GM06990 (cell line): ENCODE results near the gene MRPL4.
A peak's percentile ranks its signal among the peaks of the same experiment; 100 is the strongest.

ENCODE experiments used
- DNase-seq: peaks from one replicate; pipeline ENCODE4 v3.0.0-alpha.2; 2011; ENCODE audit not compliant: insufficient read length; ENCODE audit errors: extremely low read depth
- H3K27me3 ChIP-seq: replicated peaks from 2 replicates; pipeline ENCODE4 v1.6.0; 2011; ENCODE audit warnings: low read length; ENCODE audit not compliant: control insufficient read depth, insufficient read depth
- H3K36me3 ChIP-seq: 2 replicates; pipeline ENCODE4 v1.5.1; 2011; ENCODE audit warnings: low read length; ENCODE audit not compliant: control insufficient read depth, insufficient read depth
- H3K4me3 ChIP-seq: replicated peaks from 2 replicates; pipeline ENCODE4 v1.5.1; 2011; ENCODE audit warnings: low read depth, mild to moderate bottlenecking, control low read depth, low read length
- TF ChIP-seq, protein P1 (sequence below): IDR thresholded peaks from 2 replicates; pipeline ENCODE4 v1.5.1; 2011; ENCODE audit warnings: low read length, control low read depth, mild to moderate bottlenecking, inconsistent platforms; ENCODE audit not compliant: insufficient read depth, poor library complexity, severe bottlenecking

The MRPL4 gene

DNA sequence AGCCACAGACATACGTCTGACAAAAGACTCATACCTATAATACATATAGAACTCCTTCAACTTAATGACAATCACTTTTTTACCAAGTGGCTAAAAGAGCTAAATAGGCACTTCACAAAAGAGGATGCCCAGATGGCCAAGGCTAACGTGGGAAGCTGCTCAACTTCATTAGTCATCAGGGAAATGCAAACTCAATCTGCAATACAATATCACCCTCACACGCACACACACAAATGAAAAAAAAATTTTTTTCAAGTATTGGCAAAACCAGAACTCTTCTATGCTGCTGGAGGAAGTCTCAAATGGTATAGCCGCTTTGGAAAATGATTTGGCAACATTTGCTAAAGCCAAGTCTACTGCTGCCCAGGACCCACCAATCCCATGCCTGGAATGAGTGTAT is 42.7 kb upstream of the MRPL4 start:
- H3K4me3 ChIP-seq = no peak overlapping the region
- H3K36me3 ChIP-seq = no peaks in the 10 kb centered on the region
- H3K27me3 ChIP-seq = no peaks in the 10 kb centered on the region
- DNase-seq = no peak
- TF ChIP-seq, protein P1, sequence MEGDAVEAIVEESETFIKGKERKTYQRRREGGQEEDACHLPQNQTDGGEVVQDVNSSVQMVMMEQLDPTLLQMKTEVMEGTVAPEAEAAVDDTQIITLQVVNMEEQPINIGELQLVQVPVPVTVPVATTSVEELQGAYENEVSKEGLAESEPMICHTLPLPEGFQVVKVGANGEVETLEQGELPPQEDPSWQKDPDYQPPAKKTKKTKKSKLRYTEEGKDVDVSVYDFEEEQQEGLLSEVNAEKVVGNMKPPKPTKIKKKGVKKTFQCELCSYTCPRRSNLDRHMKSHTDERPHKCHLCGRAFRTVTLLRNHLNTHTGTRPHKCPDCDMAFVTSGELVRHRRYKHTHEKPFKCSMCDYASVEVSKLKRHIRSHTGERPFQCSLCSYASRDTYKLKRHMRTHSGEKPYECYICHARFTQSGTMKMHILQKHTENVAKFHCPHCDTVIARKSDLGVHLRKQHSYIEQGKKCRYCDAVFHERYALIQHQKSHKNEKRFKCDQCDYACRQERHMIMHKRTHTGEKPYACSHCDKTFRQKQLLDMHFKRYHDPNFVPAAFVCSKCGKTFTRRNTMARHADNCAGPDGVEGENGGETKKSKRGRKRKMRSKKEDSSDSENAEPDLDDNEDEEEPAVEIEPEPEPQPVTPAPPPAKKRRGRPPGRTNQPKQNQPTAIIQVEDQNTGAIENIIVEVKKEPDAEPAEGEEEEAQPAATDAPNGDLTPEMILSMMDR = no peak

DNA sequence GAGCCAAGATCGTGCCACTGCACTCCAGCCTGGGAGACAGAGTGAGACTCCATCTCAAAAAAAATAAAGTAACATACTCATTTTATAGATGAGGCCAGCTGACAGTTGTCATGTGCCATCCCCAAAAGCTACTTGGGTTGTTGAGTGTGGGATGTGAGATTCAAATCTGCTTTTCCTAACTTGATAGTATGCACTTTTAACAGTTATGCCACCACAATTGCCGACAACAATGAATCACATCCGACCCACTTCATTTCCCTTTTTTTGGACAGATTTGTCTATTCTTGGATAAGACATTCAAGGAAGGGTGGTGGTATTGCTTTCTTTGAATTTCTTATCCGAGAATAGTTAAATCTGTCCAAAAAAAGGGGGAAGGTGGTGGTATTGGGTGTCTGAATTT is 41.0 kb upstream of the MRPL4 start:
- TF ChIP-seq, protein P1 = no peak
- no peak for DNase-seq
- H3K4me3 ChIP-seq = no peak overlapping the region
- H3K27me3 ChIP-seq = no peaks in the 10 kb centered on the region
- no peaks in the 10 kb centered on the region for H3K36me3 ChIP-seq

DNA sequence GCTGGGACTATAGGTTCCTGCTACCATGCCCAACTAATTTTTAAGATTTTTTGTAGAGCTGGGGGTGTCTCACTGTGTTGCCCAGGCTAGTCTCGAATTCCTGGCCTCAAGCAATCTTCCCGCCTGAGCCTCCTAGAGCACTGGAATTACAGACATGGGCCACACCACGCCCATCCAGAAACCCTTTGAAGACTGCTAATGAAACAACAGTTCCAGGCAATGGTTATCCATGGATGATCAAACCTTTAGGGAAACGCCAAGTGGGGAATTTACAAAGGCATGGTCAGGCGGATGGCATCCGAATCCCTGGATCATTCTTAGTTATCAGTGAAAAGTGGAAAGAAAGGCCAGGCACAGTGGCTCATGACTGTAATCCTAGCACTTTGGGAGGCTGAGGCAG is 40.3 kb upstream of the MRPL4 start:
- H3K27me3 ChIP-seq = no peaks in the 10 kb centered on the region
- TF ChIP-seq, protein P1 = no peak

DNA sequence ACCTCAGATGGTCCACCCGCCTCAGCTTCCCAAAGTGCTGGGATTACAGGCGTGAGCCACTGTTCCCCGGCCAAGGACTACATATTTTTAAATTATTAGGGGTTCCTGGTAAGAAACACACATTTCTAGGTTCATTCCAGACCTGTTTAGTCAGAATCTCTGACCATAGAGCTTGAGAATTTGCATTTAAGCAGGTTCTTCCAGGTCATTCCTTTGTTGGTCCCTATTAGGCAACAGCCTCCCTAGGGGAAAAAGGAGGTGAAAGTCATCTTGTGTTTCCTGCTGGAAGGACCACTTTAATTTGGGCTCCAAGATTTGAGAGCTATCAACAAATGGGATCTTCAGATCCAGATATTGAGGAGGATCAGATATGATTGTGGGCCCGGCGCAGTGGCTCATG is 37.2 kb upstream of the MRPL4 start:
- no peaks in the 10 kb centered on the region; the same call in 1 of the 2 replicates for H3K36me3 ChIP-seq
- H3K4me3 ChIP-seq = no peak overlapping the region
- no peak for DNase-seq
- no peaks in the 10 kb centered on the region for H3K27me3 ChIP-seq
- TF ChIP-seq, protein P1 = no peak

More for the DNA sequence above, 40.3 kb upstream of the MRPL4 start:
- no peak overlapping the region for H3K4me3 ChIP-seq
- H3K36me3 ChIP-seq = no peaks in the 10 kb centered on the region
- DNase-seq = no peak

DNA sequence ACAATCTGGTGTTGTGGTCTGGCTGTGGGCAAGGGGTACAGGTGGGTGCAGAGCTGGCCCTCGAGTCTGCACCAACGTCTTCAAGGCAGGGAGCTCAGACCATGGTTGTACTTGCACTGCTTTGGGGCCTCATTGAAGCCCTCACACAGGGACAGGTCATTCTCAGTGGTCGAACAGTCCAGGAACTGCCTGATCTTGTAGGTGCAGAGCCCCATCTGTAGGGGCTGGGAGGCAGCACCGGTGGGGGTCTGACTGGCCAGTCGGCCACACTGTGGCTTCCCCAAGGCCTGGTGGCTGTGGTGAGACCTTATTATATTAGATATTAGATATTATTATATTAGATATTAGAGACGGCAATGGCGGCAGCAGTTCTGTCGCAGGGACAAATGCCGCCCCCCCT is 34.9 kb upstream of the MRPL4 start:
- TF ChIP-seq, protein P1 = no peak
- no peaks in the 10 kb centered on the region; the same call in 1 of the 2 replicates for H3K36me3 ChIP-seq
- no peak for DNase-seq
- H3K4me3 ChIP-seq = no peak overlapping the region
- H3K27me3 ChIP-seq = no peaks in the 10 kb centered on the region

DNA sequence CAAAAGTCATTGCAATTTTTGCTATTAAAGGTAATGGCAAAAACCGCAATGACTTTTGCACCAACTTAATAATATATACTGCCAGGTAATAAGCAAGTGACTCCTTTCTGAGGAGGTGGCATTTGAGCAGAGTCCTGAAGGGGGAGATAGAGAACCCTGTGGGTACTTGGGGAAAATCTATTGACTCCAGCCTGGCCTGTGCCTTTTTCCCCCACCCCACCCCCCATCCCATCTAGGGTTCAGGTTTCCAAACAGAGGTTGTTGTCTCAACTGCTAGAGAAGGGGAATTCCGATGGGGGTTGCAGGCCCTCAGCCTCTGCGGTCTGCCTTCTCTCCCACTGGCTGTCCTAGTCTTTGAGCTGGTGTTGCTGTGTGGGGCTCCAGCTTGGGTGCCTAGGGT is 32.3 kb upstream of the MRPL4 start:
- TF ChIP-seq, protein P1 = peak; percentile 82
- Histone ChIP-seq H3K36me3 (peaks cover 12% of the 10 kb centered on the region), H3K4me3 (no peak overlapping the region), H3K27me3 (no peaks in the 10 kb centered on the region)
- DNase-seq = peak; percentile 83
